Bronchial epithelial cell (primary cell): ENCODE data around the gene YES1. TPM values are rescaled to one million over a fixed set of nuclear protein-coding genes. Genes with fewer than 3 reads are reported as not detected.

Source experiments
- DNase-seq: peaks from one replicate; pipeline ENCODE4 v3.0.0-alpha.2; 2010; ENCODE audit warnings: low read depth
- FAIRE-seq: peaks from 2 replicates; lab custom pipeline; 2011; peaks lifted over from hg19 to GRCh38; lab: Jason Lieb, UNC
- H3K27me3 ChIP-seq: 2 replicates; pipeline ENCODE4 v1.5.1; 2011; ENCODE audit warnings: low read length; ENCODE audit not compliant: control insufficient read depth, insufficient read depth
- H3K36me3 ChIP-seq: 2 replicates; pipeline ENCODE4 v1.5.1; 2011; ENCODE audit warnings: low read length; ENCODE audit not compliant: control insufficient read depth, insufficient read depth
- H3K4me3 ChIP-seq: 2 replicates; pipeline ENCODE4 v1.5.1; 2011; ENCODE audit warnings: mild to moderate bottlenecking, low read depth, low read length, control low read depth
- total RNA-seq: library from RNA; depleted of rRNA; stranded (reverse); fragments of >200 nt; gene quantifications from 2 replicates; pipeline ENCODE4 v1.2.1, GENCODE V29; 2014
- TF ChIP-seq, protein P1 (sequence below): IDR thresholded peaks from 2 replicates; pipeline ENCODE4 v1.5.1; 2011; ENCODE audit warnings: mild to moderate bottlenecking, moderate library complexity, low read length, control low read depth, inconsistent platforms; ENCODE audit not compliant: insufficient read depth, severe bottlenecking

Gene YES1
- total RNA-seq, 1 donor from 2014 or later, result 165 TPM

DNA sequence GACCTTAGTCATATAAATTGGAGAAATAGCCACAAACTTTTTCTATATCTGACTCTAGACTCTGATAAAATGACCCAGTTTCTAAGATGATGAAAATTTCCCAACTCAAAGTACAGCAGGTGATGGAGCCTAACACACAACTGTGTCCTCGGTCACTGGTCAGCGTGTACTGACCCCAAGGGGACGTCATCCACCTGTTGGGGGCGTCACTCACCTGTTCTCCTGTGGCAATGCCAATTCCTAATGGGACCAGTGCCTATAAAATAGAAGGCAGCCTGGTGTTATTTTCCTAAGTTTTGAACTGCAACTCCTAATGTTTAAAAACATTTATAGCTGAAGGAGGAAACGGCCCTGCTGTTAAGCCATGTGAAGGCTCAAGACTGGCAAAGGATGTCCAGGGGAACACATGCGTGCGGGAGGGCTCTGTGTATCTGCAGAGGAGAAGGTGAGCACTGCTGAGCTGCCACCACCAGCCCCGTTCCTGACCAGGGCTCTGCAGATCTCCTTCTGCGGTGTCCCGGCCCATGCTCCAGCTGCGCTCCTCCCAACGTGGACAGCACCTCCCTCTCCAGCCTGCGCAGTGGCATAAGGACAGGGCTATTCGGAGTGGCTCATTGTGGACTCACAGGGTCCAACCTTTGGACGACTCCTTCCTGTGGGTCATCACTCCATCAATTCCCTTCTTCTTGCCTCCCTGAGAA, 133.4 kb downstream of the YES1 start:
- FAIRE-seq (no peak), DNase-seq (no peak)
- Histone ChIP-seq H3K4me3 (no peak overlapping the region), H3K27me3 (no peaks in the 10 kb centered on the region), H3K36me3 (peaks cover 28% of the 10 kb centered on the region)
- TF ChIP-seq, protein P1, sequence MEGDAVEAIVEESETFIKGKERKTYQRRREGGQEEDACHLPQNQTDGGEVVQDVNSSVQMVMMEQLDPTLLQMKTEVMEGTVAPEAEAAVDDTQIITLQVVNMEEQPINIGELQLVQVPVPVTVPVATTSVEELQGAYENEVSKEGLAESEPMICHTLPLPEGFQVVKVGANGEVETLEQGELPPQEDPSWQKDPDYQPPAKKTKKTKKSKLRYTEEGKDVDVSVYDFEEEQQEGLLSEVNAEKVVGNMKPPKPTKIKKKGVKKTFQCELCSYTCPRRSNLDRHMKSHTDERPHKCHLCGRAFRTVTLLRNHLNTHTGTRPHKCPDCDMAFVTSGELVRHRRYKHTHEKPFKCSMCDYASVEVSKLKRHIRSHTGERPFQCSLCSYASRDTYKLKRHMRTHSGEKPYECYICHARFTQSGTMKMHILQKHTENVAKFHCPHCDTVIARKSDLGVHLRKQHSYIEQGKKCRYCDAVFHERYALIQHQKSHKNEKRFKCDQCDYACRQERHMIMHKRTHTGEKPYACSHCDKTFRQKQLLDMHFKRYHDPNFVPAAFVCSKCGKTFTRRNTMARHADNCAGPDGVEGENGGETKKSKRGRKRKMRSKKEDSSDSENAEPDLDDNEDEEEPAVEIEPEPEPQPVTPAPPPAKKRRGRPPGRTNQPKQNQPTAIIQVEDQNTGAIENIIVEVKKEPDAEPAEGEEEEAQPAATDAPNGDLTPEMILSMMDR, result no peak

DNA sequence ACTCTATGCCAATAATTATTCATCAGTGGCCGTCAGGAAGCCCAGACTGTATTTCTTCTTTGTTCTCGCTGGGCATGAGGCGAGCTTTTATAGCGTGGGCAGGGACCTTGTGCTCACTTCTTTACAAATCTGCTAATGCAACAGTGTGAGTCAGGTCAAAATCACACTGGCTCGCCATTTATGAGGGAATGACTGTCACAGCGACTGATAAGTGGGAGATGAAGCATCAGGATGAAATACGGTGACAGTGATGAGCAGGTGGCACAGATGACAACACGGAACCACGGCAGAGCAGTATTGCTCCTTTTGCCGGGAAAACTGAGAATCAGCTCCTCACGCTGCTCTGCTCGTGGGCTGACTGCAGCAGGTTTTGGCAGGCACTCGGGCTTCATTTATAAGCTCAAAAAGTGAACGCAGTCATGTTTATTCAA, 134.1 kb downstream of the YES1 start:
- Histone ChIP-seq H3K4me3 (no peak overlapping the region), H3K27me3 (no peaks in the 10 kb centered on the region), H3K36me3 (peaks cover 22% of the 10 kb centered on the region)
- FAIRE-seq (no peak), DNase-seq (no peak)
- TF ChIP-seq, protein P1, result no peak

DNA sequence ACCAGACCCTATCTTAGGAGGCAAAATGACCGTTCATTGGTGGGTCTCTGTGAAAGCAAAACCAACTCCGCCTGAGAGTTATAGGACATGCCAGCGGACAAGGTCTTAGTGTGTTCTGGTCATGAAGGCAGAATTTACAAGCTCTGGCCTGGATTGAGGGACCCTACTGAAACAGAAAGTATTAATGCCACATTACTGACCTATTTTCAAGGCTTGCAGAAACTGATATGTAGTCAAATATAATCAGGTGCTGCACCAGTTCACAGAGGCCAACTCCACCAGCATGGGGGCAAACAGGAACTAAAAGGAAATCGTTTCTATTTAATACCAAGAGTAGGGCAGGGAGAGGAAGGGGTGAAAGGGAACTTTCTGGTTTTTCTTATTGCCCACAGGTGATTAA, 134.9 kb downstream of the YES1 start:
- no peak for FAIRE-seq
- no peak for DNase-seq
- no peak overlapping the region for H3K4me3 ChIP-seq
- H3K36me3 ChIP-seq, result peaks cover 20% of the 10 kb centered on the region
- H3K27me3 ChIP-seq, result no peaks in the 10 kb centered on the region
- TF ChIP-seq, protein P1, result no peak

DNA sequence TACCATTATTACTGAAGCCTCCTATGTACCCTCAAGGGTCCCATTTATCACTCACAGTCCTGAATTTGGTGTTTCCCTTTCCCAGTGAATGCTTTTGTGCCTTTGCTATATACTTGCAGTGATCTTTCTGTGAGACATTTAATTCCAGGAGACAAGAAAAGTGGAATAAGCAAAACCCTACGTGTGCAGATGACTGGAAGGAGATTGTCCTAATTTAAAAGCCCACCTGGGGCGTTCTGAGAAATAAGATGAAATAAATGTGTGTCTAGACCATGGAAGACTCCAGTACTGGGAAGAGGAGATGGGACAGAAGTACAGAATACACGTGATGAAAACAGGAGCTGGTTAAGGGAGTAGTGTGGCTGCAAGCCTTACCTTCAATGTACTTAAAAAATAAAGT, 135.3 kb downstream of the YES1 start:
- DNase-seq, result no peak
- no peak for FAIRE-seq
- TF ChIP-seq, protein P1, result no peak

DNA sequence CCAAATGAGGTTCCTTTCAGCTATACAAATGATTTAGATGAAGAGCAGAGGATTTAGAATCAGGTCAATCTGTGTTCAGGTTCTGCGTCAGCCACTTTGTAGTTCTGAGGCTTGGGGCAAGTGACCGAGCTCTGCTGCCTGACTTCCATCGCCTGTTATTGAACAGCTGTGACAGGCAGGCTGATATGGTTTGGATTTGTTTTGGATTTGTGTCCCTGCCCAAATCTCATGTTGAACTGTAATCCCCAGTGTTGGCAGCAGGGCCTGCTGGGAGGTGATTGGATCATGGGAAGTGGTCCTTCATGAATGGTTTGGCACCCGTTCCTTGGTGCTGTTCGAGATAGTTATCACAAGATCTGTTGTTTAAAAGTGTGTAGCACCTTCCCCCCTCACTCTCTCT, 136.0 kb downstream of the YES1 start:
- FAIRE-seq, result no peak
- peaks cover 16% of the 10 kb centered on the region for H3K36me3 ChIP-seq

More for the DNA sequence above, 135.3 kb downstream of the YES1 start:
- no peak overlapping the region for H3K4me3 ChIP-seq
- peaks cover 16% of the 10 kb centered on the region for H3K36me3 ChIP-seq
- H3K27me3 ChIP-seq, result no peaks in the 10 kb centered on the region

More for the DNA sequence above, 136.0 kb downstream of the YES1 start:
- H3K27me3 ChIP-seq, result no peaks in the 10 kb centered on the region
- DNase-seq, result no peak
- TF ChIP-seq, protein P1, result no peak
- no peak overlapping the region for H3K4me3 ChIP-seq
